HEK293 (cell line): ENCODE data around the gene TRIM29.

Source experiments
- CTCF ChIA-PET: fragments of 350-600 bp; formaldehyde crosslinking; extraction: SDS; loops from one replicate; lab custom pipeline; 2021; ENCODE audit warnings: antibody characterized with exemption; lab: Yijun Ruan, JAX
- POLR2A ChIA-PET: fragments of 300-600 bp; formaldehyde crosslinking; extraction: SDS; loops from one replicate; lab custom pipeline; 2020; ENCODE audit warnings: antibody characterized with exemption, inconsistent platforms; lab: Yijun Ruan, JAX
- H3K27ac ChIP-seq: fragments of 200-500 bp; sonication (Bioruptor generic); 2 replicates; pipeline ENCODE4 v1.5.1; 2014; ENCODE audit warnings: low read depth, low read length, control low read depth, inconsistent platforms; ENCODE audit errors: extremely low read depth
- H3K36me3 ChIP-seq, 2 experiments: fragments of 200-500 bp in 1 of 2; sonication (Bioruptor generic) in 1 of 2; 1 replicate in 1 of 2; 2 replicates in 1 of 2; pipeline ENCODE4 v1.5.1; 2014 to 2017; ENCODE audit warnings: inconsistent platforms in 2 of 2, low read length in 2 of 2; ENCODE audit not compliant: control insufficient read depth in 2 of 2, insufficient read depth in 1 of 2
- H3K4me1 ChIP-seq: fragments of 200-500 bp; sonication (Bioruptor generic); 2 replicates; pipeline ENCODE4 v1.5.1; 2014; ENCODE audit warnings: mild to moderate bottlenecking, low read length, inconsistent platforms; ENCODE audit not compliant: control insufficient read depth, insufficient read depth
- H3K4me3 ChIP-seq: 2 replicates; pipeline ENCODE4 v1.5.1; 2011; ENCODE audit warnings: low read depth, mild to moderate bottlenecking, control low read depth, low read length, moderate library complexity
- H3K9me3 ChIP-seq: fragments of 200-500 bp; sonication (Bioruptor generic); 2 replicates; pipeline ENCODE4 v1.5.1; 2014; ENCODE audit warnings: low read depth, low read length, inconsistent platforms; ENCODE audit not compliant: control insufficient read depth, insufficient read depth
- BCL11A ChIP-seq: fragments of 450-650 bp; formaldehyde crosslinking; IDR thresholded peaks from 2 replicates; pipeline ENCODE4 v1.5.1; 2016; ENCODE audit warnings: low read depth, missing biosample characterization, missing genetic modification characterization
- EGR2 ChIP-seq: fragments of 450-650 bp; formaldehyde crosslinking; IDR thresholded peaks from 2 replicates; pipeline ENCODE4 v1.5.1; 2016; ENCODE audit warnings: low read depth, missing biosample characterization, missing genetic modification characterization
- FEZF1 ChIP-seq: fragments of 450-650 bp; formaldehyde crosslinking; IDR thresholded peaks from 2 replicates; pipeline ENCODE4 v1.5.1; 2016; ENCODE audit warnings: missing biosample characterization, missing genetic modification characterization
- KLF1 ChIP-seq: fragments of 450-650 bp; formaldehyde crosslinking; IDR thresholded peaks from 2 replicates; pipeline ENCODE4 v1.5.1; 2016; ENCODE audit warnings: missing biosample characterization, missing genetic modification characterization
- MEIS1 ChIP-seq: sonication (generic); formaldehyde crosslinking; IDR thresholded peaks from 2 replicates; pipeline ENCODE4 v1.8.1; 2022; ENCODE audit warnings: missing genetic modification reagents, mild to moderate bottlenecking, borderline replicate concordance
- OVOL3 ChIP-seq: fragments of 450-650 bp; formaldehyde crosslinking; IDR thresholded peaks from 2 replicates; pipeline ENCODE4 v1.5.1; 2016; ENCODE audit warnings: missing biosample characterization, missing genetic modification characterization
- ZFP41 ChIP-seq: fragments of 450-650 bp; formaldehyde crosslinking; IDR thresholded peaks from 2 replicates; pipeline ENCODE4 v1.5.1; 2016; ENCODE audit warnings: missing biosample characterization, missing genetic modification characterization, borderline replicate concordance
- ZNF16 ChIP-seq: fragments of 450-650 bp; formaldehyde crosslinking; IDR thresholded peaks from 2 replicates; pipeline ENCODE4 v1.5.1; 2016; ENCODE audit warnings: low read depth, missing biosample characterization, missing genetic modification characterization
- ZNF239 ChIP-seq: fragments of 450-650 bp; formaldehyde crosslinking; IDR thresholded peaks from 2 replicates; pipeline ENCODE4 v1.5.1; 2016; ENCODE audit warnings: missing biosample characterization, missing genetic modification characterization
- ZNF391 ChIP-seq: fragments of 450-650 bp; formaldehyde crosslinking; IDR thresholded peaks from 2 replicates; pipeline ENCODE4 v1.5.1; 2016; ENCODE audit warnings: low read depth, missing biosample characterization, missing genetic modification characterization, borderline replicate concordance
- ZNF404 ChIP-seq: fragments of 450-650 bp; formaldehyde crosslinking; IDR thresholded peaks from 2 replicates; pipeline ENCODE4 v1.5.1; 2017; ENCODE audit warnings: missing biosample characterization, missing genetic modification characterization
- ZNF473 ChIP-seq: fragments of 450-650 bp; formaldehyde crosslinking; IDR thresholded peaks from 2 replicates; pipeline ENCODE4 v1.5.1; 2017; ENCODE audit warnings: missing biosample characterization, missing genetic modification characterization
- ZNF514 ChIP-seq: fragments of 450-650 bp; formaldehyde crosslinking; IDR thresholded peaks from 2 replicates; pipeline ENCODE4 v1.5.1; 2016; ENCODE audit warnings: missing biosample characterization, missing genetic modification characterization
- ZNF555 ChIP-seq: fragments of 450-650 bp; formaldehyde crosslinking; conservative IDR thresholded peaks from 2 replicates; pipeline ENCODE4 v1.5.1; 2017; ENCODE audit warnings: missing biosample characterization, mild to moderate bottlenecking, missing genetic modification characterization, inconsistent platforms
- ZNF561 ChIP-seq: fragments of 450-650 bp; IDR thresholded peaks from 2 replicates; pipeline ENCODE4 v1.5.1; 2018; ENCODE audit warnings: missing biosample characterization, missing genetic modification characterization, borderline replicate concordance
- ZNF664 ChIP-seq: fragments of 450-650 bp; formaldehyde crosslinking; IDR thresholded peaks from 2 replicates; pipeline ENCODE4 v1.5.1; 2016; ENCODE audit warnings: missing biosample characterization, missing genetic modification characterization
- ZNF785 ChIP-seq: fragments of 450-650 bp; formaldehyde crosslinking; IDR thresholded peaks from 2 replicates; pipeline ENCODE4 v1.5.1; 2016; ENCODE audit warnings: missing biosample characterization, missing genetic modification characterization
- ZNF830 ChIP-seq: fragments of 450-650 bp; IDR thresholded peaks from 2 replicates; pipeline ENCODE4 v1.5.0; 2018; ENCODE audit warnings: missing biosample characterization, missing genetic modification characterization, low read depth, mild to moderate bottlenecking, moderate library complexity
- ZSCAN30 ChIP-seq: fragments of 450-650 bp; IDR thresholded peaks from 2 replicates; pipeline ENCODE4 v1.5.1; 2018; ENCODE audit warnings: missing biosample characterization, mild to moderate bottlenecking, missing genetic modification characterization, moderate library complexity
- TF ChIP-seq, protein P1 (sequence below): IDR thresholded peaks from 2 replicates; pipeline ENCODE4 v1.6.1; 2011; ENCODE audit warnings: mild to moderate bottlenecking, low read depth, low read length, borderline replicate concordance
- TF ChIP-seq, protein P2 (sequence below): fragments of 450-650 bp; formaldehyde crosslinking; IDR thresholded peaks from 2 replicates; pipeline ENCODE4 v1.5.1; 2016; ENCODE audit warnings: missing biosample characterization, missing genetic modification characterization
- TF ChIP-seq, protein P3 (sequence below): fragments of 450-650 bp; formaldehyde crosslinking; IDR thresholded peaks from 2 replicates; pipeline ENCODE4 v1.5.1; 2016; ENCODE audit warnings: missing biosample characterization, missing genetic modification characterization, borderline replicate concordance
- TF ChIP-seq, protein P4 (sequence below): fragments of 450-650 bp; formaldehyde crosslinking; IDR thresholded peaks from 2 replicates; pipeline ENCODE4 v1.5.1; 2016; ENCODE audit warnings: missing biosample characterization, missing genetic modification characterization
- TF ChIP-seq, protein P5 (sequence below): fragments of 450-650 bp; formaldehyde crosslinking; IDR thresholded peaks from 2 replicates; pipeline ENCODE4 v1.5.1; 2017; ENCODE audit warnings: missing biosample characterization, missing genetic modification characterization

Gene TRIM29

DNA sequence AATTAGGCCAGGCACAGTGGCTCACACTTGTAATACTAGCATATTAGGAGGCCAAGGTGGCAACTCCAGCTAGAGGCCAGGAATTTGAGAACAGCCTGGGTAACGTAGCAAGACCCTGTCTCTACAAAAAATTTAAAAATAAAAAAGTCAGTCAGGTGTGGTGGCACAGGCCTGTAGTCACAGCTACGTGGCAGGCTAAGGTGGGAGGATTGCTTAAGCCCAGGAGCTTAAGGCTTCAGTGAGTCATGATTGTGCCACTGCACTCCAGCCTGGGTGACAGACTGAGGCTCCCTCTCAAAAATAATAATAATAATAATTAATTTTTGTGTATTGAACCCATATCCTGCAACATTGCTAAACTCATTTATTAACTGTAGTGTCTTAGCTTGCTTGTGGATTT, 15.3 kb upstream of the TRIM29 start:
- Histone ChIP-seq H3K4me1 (no peaks in the 10 kb centered on the region), H3K9me3 (no peaks in the 10 kb centered on the region), H3K27ac (no peak overlapping the region), H3K4me3 (no peak overlapping the region), H3K36me3 (no peaks in the 10 kb centered on the region)
- POLR2A ChIA-PET = no interaction called here
- CTCF ChIA-PET = interaction anchor here (0.6 to 2.0 kb wide), 3 partner anchors 15 to 163 kb away, joined by 3 to 5 read pairs (median 5); no protein-coding TSS in a partner anchor
- no peak for TF ChIP-seq ZNF785 (tag by site-specific recombination)
- no peak for TF ChIP-seq BCL11A (tag by site-specific recombination)
- TF ChIP-seq ZNF555 (tag by site-specific recombination) = no peak
- no peak for TF ChIP-seq ZNF830 (tag by site-specific recombination)
- TF ChIP-seq MEIS1 (CRISPR knock-in tag) = no peak
- no peak for TF ChIP-seq ZNF16 (tag by site-specific recombination)
- TF ChIP-seq, protein P1, sequence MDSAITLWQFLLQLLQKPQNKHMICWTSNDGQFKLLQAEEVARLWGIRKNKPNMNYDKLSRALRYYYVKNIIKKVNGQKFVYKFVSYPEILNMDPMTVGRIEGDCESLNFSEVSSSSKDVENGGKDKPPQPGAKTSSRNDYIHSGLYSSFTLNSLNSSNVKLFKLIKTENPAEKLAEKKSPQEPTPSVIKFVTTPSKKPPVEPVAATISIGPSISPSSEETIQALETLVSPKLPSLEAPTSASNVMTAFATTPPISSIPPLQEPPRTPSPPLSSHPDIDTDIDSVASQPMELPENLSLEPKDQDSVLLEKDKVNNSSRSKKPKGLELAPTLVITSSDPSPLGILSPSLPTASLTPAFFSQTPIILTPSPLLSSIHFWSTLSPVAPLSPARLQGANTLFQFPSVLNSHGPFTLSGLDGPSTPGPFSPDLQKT = no peak
- no peak for TF ChIP-seq ZNF514 (tag by site-specific recombination)
- TF ChIP-seq ZFP41 (tag by site-specific recombination) = no peak
- TF ChIP-seq ZNF391 (tag by site-specific recombination) = no peak
- no peak for TF ChIP-seq ZNF561 (tag by site-specific recombination)
- no peak for TF ChIP-seq ZNF473 (tag by site-specific recombination)

DNA sequence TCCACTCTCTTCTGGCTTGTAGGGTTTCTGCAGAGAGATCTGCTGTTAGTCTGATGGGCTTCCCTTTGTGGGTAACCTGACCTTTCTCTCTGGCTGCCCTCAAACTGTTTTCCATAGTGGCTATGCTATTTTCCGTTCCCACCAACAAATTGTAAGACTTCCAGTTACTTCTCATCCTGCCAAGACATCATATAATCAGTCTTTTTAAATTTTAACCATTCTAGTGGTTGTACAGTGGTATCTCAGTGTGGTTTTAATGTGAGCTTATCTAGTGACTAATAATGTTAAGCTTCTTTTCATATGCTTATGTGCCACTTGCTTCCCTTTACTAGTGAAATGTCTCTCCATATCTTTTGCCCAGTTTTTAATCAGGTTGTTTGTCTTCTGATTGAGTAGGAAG, 13.6 kb upstream of the TRIM29 start:
- TF ChIP-seq ZNF16 (tag by site-specific recombination) (no peak), ZNF239 (tag by site-specific recombination) (no peak), KLF1 (tag by site-specific recombination) (no peak)
- TF ChIP-seq, protein P2, sequence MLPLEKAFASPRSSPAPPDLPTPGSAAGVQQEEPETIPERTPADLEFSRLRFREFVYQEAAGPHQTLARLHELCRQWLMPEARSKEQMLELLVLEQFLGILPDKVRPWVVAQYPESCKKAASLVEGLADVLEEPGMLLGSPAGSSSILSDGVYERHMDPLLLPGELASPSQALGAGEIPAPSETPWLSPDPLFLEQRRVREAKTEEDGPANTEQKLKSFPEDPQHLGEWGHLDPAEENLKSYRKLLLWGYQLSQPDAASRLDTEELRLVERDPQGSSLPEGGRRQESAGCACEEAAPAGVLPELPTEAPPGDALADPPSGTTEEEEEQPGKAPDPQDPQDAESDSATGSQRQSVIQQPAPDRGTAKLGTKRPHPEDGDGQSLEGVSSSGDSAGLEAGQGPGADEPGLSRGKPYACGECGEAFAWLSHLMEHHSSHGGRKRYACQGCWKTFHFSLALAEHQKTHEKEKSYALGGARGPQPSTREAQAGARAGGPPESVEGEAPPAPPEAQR = no peak
- ChIA-PET CTCF (interaction anchor here (0.6 to 1.2 kb wide), 6 partner anchors 17 to 610 kb away, joined by 3 to 6 read pairs (median 3); no protein-coding TSS in a partner anchor), POLR2A (interaction anchor here (0.7 kb wide), 1 partner anchor 14 kb away, joined by 3 read pairs; no protein-coding TSS in a partner anchor)
- Histone ChIP-seq H3K36me3 (no peaks in the 10 kb centered on the region), H3K27ac (no peak overlapping the region), H3K4me3 (no peak overlapping the region), H3K9me3 (no peaks in the 10 kb centered on the region), H3K4me1 (no peaks in the 10 kb centered on the region)

DNA sequence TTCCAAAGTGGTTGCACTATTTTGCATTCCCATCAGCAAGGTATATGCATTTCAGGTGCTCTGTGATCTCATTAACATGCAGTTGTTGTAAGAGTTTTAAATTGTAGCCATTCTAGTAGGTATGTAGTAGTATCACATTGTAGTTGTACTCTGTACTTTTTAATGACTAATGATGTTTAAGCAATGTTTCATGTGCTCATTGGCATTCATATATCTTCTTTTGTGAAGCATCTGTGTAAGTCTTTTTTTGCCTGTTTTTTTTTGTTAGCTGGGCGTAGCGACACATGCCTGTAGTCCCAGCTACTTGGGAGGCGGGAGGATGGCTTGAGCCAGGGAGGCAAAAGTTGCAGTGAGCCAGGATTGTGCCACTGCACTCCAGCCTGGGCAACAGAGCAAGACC, 11.3 kb upstream of the TRIM29 start:
- Histone ChIP-seq H3K4me3 (no peak overlapping the region), H3K27ac (no peak overlapping the region), H3K36me3 (no peaks in the 10 kb centered on the region), H3K9me3 (no peaks in the 10 kb centered on the region), H3K4me1 (no peaks in the 10 kb centered on the region)
- ChIA-PET CTCF (no interaction called here), POLR2A (no interaction called here)
- TF ChIP-seq FEZF1 (tag by site-specific recombination) = no peak
- TF ChIP-seq, protein P3, sequence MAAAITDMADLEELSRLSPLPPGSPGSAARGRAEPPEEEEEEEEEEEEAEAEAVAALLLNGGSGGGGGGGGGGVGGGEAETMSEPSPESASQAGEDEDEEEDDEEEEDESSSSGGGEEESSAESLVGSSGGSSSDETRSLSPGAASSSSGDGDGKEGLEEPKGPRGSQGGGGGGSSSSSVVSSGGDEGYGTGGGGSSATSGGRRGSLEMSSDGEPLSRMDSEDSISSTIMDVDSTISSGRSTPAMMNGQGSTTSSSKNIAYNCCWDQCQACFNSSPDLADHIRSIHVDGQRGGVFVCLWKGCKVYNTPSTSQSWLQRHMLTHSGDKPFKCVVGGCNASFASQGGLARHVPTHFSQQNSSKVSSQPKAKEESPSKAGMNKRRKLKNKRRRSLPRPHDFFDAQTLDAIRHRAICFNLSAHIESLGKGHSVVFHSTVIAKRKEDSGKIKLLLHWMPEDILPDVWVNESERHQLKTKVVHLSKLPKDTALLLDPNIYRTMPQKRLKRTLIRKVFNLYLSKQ = no peak
- no peak for TF ChIP-seq EGR2 (tag by site-specific recombination)
- no peak for TF ChIP-seq OVOL3 (tag by site-specific recombination)
- no peak for TF ChIP-seq ZSCAN30
- TF ChIP-seq, protein P4, sequence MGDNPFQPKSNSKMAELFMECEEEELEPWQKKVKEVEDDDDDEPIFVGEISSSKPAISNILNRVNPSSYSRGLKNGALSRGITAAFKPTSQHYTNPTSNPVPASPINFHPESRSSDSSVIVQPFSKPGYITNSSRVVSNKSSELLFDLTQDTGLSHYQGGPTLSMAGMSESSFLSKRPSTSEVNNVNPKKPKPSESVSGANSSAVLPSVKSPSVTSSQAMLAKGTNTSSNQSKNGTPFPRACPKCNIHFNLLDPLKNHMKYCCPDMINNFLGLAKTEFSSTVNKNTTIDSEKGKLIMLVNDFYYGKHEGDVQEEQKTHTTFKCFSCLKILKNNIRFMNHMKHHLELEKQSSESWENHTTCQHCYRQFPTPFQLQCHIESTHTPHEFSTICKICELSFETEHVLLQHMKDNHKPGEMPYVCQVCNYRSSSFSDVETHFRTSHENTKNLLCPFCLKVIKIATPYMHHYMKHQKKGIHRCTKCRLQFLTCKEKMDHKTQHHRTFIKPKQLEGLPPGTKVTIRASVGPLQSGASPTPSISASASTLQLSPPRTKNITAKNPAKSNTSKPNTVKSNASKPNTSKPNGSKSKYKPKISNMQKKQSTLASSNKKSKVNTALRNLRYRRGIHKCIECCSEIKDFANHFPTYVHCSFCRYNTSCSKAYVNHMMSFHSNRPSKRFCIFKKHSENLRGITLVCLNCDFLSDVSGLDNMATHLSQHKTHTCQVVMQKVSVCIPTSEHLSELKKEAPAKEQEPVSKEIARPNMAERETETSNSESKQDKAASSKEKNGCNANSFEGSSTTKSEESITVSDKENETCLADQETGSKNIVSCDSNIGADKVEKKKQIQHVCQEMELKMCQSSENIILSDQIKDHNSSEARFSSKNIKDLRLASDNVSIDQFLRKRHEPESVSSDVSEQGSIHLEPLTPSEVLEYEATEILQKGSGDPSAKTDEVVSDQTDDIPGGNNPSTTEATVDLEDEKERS (tag by site-specific recombination) = no peak
- TF ChIP-seq, protein P5, sequence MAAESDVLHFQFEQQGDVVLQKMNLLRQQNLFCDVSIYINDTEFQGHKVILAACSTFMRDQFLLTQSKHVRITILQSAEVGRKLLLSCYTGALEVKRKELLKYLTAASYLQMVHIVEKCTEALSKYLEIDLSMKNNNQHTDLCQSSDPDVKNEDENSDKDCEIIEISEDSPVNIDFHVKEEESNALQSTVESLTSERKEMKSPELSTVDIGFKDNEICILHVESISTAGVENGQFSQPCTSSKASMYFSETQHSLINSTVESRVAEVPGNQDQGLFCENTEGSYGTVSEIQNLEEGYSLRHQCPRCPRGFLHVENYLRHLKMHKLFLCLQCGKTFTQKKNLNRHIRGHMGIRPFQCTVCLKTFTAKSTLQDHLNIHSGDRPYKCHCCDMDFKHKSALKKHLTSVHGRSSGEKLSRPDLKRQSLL = no peak
- TF ChIP-seq ZNF664 (tag by site-specific recombination) = no peak
- no peak for TF ChIP-seq ZNF404
